HG02642 (cell line): ENCODE measurements around the gene CNIH3.
"Not testable (repeated sequence)": the region's sequence is repeated elsewhere in the genome, so short reads cannot be mapped to it uniquely, and the experiment has no call there.

Experiments
- ATAC-seq: cut with Tn5 transposase; IDR thresholded peaks from one replicate; pipeline ENCODE4 v1.9.1; 2021; ENCODE audit warnings: mild to moderate bottlenecking; ENCODE audit not compliant: unreplicated experiment, poor library complexity

The CNIH3 gene

DNA sequence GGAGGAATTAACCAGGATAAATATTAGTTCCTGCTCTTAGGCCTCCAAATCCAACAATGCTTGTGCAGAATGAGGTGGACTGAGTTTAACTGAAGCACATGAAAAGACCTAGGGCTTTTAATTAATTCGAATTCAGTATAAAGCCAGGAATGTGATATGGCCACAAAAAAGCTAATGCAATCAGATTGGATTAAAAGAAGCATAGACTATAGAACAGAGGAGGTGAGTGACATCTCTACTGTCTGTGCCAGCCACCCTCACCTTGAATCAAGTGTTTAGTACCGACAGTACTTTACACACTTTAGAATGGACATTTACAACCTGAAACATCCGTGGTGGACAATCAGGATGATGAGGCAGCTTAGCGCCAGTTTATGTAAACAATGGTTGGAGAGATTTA lies 62.1 kb downstream of the CNIH3 start:
- no peak for ATAC-seq

DNA sequence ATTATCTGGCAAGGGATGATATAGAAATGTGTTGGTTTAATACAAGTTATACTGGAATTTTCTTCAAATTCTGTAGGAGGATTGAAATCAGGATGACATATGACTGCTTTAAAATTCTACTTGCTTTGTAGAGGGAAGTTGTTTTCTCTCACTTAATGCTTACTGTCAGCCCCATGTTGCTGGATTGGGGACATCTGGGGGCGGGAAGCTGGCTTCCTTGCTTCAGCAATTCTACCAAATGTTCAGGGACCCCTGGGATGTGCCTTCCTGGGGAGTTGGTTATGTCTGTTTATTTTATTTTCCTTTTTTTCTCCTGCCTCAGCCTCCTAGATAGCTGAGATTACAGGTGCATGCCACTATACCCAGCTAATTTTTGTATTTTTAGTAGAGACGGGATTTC lies 63.5 kb downstream of the CNIH3 start:
- no peak for ATAC-seq

DNA sequence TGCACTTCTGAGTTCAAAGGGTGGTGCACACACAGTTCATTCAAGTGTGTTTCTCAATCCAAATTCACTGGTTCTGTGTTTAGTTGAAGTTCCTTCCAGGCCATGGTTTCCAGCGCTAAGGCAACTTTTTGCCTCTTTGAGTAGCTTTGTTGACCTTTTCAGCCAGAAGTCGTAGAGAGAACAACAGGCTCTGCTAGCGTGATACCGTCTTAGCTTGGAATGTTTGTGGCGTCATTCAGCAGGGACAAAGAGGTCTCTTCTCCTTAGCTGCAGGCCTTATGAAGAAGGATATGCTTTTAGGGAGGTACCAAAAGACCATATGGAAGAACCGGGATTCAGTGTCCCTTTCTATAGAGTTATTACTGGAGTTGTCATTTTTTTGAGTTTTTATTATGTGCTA lies 65.7 kb downstream of the CNIH3 start:
- no peak for ATAC-seq

DNA sequence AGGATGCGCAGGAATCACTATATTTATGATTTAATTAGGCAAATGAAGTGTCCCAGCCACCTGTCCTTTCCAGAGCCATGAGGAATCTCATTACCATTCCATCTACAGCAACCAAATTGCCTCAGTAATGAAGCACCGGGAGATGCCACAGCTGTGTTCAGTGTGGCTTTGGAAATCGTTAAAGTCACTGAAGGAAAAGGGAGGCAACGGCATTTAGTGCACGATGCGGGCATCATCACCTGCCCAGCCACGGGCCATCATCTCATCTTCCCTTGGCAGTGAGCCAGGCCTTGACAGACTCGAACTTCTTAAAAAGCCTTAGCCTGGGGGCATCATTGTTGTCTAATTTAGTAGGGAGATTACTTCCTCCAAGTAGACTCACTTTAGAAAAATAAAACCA lies 67.8 kb downstream of the CNIH3 start:
- ATAC-seq: no peak

DNA sequence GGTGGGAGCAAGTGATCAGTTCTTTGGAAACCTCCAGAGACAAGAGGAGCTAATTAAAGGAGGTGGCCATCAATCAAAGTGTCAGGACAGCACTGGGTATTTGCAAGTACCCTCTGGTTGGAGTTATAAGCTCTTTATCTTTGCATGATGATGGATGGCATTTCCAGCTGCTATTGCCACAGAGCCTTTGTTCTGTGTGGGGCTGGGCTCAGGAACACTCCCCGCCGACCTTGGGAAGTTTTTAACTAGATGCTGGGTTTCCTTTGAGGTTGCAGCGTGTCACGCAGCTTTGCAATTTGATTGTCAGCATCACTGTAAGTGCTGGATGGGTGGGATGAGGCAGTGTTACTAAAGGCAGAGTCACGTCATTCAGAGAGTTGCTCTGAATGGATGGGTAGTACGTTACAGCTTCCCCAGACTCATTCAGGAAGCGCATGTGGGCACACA lies 68.9 kb downstream of the CNIH3 start:
- ATAC-seq: no peak

DNA sequence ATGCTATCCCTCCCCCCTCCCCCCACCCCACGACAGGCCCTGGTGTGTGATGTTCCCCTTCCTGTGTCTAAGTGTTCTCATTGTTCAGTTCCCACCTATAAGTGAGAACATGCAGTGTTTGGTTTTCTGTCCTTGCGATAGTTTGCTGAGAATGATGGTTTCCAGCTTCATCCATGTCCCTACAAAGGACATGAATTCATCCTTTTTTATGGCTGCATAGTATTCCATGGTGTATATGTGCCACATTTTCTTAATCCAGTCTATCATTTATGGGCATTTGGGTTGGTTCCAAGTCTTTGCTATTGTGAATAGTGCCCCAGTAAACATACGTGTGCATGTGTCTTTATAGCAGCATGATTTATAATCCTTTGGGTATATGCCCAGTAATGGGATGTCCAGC lies 70.0 kb downstream of the CNIH3 start:
- not testable (repeated sequence) for ATAC-seq

DNA sequence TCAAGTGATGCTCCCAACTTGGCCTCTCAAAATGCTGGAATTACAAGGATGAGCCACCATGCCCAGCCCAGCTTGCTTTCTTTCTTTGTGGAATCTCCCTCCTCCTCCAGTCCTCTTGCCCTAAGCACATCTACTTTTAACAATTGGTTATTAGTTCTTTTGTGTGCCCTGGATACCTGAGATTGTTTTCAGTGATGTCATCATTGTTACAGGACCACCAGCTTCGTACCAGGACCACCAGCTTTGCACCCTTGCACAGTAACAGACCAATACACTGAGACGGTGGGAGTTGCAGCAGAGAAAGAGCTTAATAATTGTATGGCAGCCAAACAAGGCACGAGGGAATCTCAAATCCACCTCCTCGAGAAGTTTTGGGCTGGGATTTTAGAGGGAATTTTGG lies 71.3 kb downstream of the CNIH3 start:
- no peak for ATAC-seq

DNA sequence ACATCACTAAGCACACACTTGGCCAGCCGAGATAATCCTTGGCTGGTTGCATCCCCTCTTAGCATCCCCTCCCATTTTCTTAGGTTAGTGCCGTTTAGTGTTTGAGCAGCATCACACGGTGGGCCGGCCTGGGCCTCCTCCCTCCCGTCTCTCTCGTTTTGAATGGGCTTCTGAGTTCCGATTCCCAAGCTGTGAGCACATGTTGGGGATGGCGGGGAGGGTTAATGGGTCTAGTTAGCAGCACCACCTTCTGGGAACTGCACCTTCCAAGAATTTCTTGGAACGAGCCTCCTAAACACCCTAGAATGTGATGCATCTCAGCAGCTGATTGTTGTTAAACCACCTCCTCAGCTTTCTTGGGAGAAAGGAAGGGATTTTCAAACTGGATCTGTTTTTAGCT lies 73.3 kb downstream of the CNIH3 start:
- no peak for ATAC-seq

DNA sequence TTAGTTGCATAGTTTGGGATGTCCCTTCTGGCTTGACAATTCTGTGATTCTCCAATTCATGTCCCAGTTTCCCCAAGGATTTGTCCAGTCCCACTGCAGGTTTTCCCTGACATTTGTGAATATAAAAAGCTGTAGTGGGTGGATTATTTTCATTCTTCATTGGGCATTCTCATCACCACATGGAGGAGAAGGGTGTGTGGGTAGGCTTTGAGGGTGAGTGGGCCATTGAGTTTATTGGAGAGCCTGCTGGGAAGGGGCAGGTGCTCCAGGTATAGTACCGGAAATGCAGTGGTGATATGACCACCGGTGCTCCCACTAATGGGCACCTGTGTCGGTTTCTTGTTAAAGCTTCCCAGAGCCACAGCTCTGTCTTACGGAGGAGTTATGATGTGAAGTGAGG lies 74.5 kb downstream of the CNIH3 start:
- ATAC-seq: no peak

DNA sequence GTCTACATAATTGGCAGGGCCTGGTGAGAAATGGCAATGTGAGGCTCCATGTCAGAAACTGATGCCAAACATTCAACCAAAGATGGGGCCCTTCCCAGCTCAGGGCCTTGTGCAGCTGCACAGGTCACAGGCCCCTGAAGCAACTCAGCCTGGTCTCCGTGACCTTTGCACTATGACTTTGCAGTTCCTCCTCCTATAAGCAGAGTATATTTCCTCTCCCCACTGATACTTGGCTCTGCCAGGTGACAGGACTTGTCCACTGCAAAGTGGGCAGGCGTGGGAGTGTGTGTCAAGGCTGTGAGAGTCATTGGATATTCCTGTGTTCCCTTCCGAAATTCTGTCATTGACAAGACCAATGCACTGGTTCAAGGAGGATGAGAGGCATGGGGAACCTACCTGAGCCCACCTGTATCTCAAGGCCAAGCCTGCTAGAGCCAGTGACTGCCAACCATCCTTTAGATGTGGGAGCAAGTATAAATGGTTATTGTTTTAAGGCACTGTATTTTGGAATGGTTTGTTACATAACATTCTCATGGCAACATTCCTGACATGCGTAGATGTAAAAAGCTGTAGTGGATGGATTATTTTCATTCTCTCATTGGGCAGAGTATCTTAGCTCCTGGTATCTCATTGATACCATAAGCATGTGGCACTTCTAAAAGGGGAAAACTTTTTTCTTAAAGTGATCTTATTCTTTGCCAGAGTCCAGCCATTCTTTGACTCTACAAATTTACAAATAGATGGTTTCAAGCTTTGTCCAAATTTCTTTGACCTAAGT lies 75.2 kb downstream of the CNIH3 start:
- ATAC-seq: no peak

DNA sequence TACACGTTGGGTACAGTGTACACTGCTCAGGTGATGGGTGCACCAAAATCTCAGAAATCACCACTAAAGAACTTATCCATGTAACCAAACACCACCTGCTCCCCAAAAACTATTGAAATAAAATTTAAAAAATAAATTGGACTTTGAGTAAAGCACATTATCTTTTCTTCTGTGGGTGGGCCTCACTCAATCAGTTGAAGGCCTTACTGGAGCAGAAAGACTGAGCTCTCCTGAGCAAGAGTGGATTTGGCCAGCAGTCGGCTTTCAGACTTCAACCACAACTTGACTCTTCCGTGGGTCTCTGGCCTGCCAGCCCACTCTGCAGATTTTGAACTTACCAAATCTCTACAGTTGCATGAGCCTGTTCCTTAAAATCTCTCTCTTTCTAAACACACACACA lies 78.9 kb downstream of the CNIH3 start:
- ATAC-seq: no peak

DNA sequence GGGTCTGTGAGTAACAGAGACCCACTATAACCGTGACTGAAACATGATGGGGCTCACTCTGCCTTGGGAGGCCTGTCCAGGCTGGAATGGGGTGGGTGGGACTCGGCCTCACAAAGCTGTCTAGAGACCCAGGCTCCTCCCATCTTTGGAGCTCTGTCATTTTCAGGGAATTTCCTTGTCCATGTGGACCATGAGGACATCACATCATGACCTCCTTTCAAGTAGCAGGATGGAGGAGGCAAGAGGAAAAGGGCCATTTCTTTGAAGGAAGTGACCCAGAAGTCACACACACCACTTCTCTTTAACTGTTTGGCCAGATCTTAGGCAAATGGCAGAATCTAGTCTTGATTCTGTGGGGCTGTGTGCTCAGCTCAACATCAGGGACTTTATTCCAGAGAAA lies 79.9 kb downstream of the CNIH3 start:
- no peak for ATAC-seq

DNA sequence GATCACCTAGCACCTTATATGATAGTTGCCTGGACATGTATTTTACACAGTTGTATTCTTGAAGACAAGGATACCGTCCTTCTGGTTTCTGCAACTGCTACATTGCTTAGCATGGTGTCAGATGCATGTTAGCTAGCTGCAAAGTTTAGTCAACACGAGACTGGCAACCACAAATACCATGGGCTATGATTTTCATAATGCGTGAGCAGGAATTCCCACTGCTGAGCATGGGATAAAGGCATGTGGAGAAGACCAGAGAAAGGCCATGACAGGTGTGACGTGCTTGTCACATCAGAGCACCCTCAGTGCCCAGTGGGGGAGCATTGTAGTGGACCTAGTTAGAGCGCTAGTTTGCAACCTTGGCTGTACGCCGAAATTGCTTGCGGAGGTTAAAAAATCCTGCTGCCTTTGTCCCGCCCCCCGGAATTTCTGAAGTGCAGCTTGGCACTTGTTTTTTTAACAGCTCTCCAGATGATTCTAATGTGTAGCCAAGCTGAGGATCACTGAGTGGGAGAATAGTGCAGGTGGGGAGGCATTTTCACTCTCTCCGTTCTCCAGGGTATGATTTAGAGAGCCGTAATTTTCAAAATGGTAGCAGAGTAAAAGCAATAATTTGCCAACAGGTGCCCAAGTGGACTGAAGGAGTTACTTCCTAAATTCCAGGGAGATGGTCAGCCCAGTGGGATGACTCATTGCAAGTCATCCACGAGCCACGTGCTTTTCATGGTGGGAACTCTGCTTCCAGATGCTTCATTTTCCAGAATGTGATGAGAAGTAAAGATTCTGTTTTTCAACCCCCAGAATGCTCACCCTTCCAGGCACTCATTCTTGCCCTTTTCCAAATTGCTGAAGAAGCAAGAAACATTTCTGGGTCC lies 81.0 kb downstream of the CNIH3 start:
- ATAC-seq: no peak

DNA sequence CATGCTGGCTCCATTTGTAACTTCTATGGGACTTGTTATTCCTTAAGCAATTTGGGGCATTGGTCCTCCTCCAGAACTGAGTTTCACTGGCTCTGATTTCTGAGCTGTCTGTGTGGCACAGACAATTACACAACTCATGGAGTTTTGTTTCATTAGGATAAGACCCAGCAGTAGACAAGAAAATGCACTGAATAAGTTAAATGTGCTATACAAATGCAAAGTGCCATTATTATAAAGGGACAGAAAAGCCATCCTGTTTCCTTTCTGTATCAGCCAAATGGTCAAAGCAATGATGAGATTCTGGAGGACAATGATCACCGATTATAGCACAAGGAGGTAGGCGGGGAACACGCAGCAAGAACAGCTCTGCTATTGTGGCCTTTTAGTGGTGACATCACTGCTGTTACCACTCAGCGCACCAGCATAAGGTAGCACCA lies 81.9 kb downstream of the CNIH3 start:
- no peak for ATAC-seq

DNA sequence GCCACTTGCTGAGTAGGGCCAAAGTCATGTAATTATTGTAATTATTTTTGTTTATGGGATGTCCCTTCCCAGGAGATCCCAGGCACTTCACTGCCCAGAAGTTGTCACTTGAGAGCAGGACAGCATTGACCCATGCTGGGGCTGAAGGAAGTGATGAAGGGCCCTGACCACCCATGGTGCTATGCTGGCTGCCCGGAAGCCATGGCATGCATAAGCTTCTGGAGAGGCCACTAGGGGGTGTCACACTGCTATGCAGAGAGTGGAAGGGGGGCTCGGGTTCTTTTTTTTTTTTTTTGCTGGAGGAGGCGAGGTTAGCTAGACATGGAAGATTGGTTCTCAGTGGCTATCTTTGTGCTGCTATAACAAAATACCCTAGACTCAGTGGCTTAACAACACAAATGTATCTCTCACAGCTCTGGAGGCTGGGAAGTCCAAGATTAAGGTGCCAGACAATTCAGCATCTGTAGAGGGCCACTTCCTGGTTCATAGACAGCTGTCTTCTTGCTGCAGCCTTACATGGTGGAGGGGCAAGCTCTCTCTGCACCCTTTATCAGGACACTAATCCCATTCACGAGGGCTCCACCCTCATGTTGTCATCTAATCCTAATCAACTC lies 84.9 kb downstream of the CNIH3 start:
- peak; percentile 74 for ATAC-seq

DNA sequence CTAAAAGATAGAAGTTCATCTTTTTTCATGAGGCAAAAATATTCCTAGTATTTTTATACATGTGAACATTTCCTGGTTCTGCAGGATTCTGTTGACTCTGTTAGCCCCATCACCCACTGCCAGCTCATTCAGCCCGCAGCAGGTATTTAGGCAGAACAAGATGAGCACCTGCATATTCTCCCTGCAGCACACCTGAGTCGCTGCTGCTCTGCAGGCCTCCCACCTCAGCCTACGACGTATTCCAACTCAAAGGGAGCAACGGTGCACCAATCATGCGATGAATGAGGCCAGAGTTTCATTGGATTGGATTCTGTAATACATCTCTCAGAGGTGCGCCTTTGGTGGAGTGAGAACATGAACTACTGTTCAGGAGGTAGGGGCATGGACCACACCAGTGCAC lies 87.6 kb downstream of the CNIH3 start:
- ATAC-seq: no peak

DNA sequence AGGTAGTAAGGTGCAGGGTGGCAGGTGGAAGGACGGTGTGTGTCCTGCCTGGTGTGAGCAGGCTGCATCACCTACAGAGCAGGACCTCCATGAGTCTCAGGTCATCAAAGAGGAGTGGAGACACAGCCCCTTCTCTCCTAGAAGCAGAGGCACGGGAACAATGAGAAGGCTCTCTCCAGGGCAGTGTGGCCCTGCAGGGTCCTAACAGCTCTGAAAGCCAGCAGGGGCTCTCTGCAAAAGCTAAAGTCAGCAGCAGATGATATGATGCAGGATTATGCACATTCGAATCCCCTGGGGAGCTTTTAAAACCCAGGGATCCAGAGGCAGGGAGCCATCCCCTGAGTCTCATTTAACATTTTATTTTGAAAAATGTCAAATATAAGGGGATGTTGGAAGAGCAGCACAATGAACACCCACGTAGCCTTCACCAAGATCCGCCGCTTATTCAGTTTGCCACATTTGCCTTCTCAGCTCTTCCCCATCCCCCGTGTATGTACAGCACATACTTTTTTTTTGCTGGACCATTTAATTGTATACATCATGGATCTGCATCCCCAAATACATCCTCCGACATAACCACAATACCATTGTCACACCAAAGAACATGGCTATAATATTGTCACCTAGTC lies 88.1 kb downstream of the CNIH3 start:
- no peak for ATAC-seq

DNA sequence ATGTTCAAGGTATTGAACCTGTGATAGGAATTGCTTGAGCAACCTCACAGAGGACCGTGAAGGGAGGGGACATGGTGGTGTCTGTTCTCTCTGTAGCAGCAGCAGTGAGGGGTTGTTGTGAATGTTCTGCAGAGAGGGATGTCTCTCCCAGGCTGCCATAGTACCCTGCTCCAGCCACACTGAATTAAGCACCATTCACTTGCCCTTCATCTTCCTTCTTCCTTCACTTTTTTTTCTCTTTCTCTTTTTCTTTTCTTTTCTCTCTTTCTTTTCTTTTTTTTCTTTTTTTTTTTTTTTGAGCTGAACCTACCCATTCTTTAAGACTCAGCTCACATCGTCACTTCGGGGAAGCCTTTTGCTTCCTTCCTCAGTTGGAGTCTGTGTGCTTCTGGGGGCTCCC lies 89.5 kb downstream of the CNIH3 start:
- ATAC-seq: no peak

DNA sequence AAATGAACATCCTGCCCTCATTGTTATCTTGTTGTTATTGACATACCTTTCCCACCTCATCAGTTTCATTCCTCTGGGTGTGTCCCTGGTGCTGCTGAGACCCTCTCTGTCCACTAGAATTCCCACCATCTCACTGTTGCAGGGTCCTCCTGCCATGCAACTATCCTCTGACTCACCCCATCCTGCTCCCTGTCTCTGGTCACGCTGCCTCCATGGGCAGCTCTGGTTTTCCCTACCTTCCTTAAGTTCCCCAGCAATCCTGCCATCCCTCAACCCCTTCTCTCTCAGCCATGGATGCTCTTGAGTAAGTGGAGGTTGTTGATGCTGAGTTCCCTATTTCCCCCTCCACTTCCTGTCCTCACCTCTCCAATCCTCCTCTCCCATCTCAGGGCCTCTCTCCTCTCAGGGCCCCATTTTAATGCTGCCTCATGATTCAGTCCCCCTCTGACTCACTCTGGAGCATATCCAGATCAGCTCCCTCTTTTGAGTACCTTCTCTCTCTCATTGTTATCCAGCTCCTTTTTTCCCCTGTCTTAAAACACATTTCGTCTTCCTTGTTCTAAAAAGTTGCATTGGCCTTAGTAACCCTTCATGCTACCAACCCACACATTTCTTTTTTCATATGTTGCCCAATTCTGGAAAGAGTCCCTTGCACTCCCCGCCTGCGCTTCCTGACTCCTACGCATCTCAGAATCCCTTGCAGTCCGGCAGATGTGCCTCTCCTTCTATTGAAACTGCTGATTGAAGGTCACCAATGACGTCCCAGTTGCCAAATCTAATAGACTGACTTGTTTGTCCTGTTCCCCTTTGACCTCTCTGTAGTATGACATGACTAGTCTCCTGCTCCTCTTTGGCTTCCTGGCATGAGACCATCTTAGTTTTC lies 92.0 kb downstream of the CNIH3 start:
- no peak for ATAC-seq

DNA sequence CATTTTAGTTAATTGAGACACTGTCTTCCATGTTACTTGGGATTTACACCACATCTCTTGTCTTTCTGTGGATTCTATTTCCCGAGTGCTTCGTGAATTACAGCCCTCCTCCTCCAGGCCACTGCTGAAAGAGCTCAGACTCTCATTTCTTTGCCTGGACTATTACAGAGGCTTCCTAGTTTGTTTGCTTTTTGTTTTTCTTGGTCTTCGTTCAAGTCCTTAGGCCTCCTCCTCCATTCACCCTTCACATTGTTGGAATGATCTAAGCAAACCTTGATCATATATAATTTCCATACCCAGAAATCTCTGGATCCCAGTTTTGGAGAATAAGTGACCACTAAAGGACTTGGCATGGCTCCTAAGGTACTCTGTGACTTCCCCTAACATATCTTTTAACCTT lies 94.1 kb downstream of the CNIH3 start:
- no peak for ATAC-seq
